Measurements from ENCODE around the gene ANKRD13B. TPM values are rescaled to one million over a fixed set of nuclear protein-coding genes. Genes with fewer than 3 reads are reported as not detected.

The ANKRD13B gene
- total RNA-seq, 1 experiment from 2014 or later, result 45.5 TPM

GRCh38 chr17:29572691-29573557, 20.0 kb upstream of the ANKRD13B start (continued):
- TF ChIP-seq USF2 (CRISPR knock-in tag; IDR thresholded peaks at IDR 0.05), result peak; percentile 73
- no peak for TF ChIP-seq RELA (CRISPR knock-in tag; IDR thresholded peaks at IDR 0.05; ENCODE audit: borderline replicate concordance)
- TF ChIP-seq IRF2 (CRISPR knock-in tag; IDR thresholded peaks at IDR 0.05; ENCODE audit: borderline replicate concordance, low read depth), result no peak; the same call in 1 of the 2 replicates
- no peak for TF ChIP-seq OVOL2 (CRISPR knock-in tag; IDR thresholded peaks at IDR 0.05; ENCODE audit: borderline replicate concordance)
- TF ChIP-seq ZNF138 (CRISPR knock-in tag; conservative IDR thresholded peaks at IDR 0.05), result 0 out of 2 replicates have a peak, but pooled peaks have one; percentile 49
- TF ChIP-seq ZBTB21 (CRISPR knock-in tag; IDR thresholded peaks at IDR 0.05; ENCODE audit: borderline replicate concordance), result peak; percentile 55; the same call in 1 of the 2 replicates
- TF ChIP-seq E2F1 (CRISPR knock-in tag; IDR thresholded peaks at IDR 0.05), result no peak
- no peak for TF ChIP-seq CDX4 (CRISPR knock-in tag; IDR thresholded peaks at IDR 0.05; ENCODE audit: borderline replicate concordance)
- 0 out of 2 replicates have a peak, but pooled peaks have one; percentile 34 for TF ChIP-seq ZNF232 (CRISPR knock-in tag; IDR thresholded peaks at IDR 0.05)
- peak; percentile 63; the same call in 1 of the 2 replicates for TF ChIP-seq HMGXB4 (CRISPR knock-in tag; IDR thresholded peaks at IDR 0.05)
- TF ChIP-seq ZNF263 (CRISPR knock-in tag; IDR thresholded peaks at IDR 0.05; ENCODE audit: low read depth), result no peak
- TF ChIP-seq KAT7 (CRISPR knock-in tag; IDR thresholded peaks at IDR 0.05; ENCODE audit: borderline replicate concordance), result no peak
- TF ChIP-seq TP53 (CRISPR knock-in tag; IDR thresholded peaks at IDR 0.05), result no peak
- no peak for TF ChIP-seq NR2C2 (CRISPR knock-in tag; IDR thresholded peaks at IDR 0.05)

- DNase-seq (ENCODE audit: low spot score) (no peak), ATAC-seq (no peak)
- H3K27ac Mint-ChIP-seq, result no peak overlapping the region
- CTCF ChIA-PET, result interaction anchor here (0.6 to 11.4 kb wide), 9 partner anchors 8 to 428 kb away, joined by 3 to 112 read pairs (median 11); partner anchors contain the start of gene ANKRD13B
- peaks cover 8% of the 10 kb centered on the region; the same call in 1 of the 2 replicates for H3K27me3 Mint-ChIP-seq (ENCODE audit: low read depth)
- POLR2A ChIA-PET, result no interaction called here
- no peaks in the 10 kb centered on the region for H3K9me3 Mint-ChIP-seq
- TF ChIP-seq NFATC4 (CRISPR knock-in tag; IDR thresholded peaks at IDR 0.05) (no peak), ATF6 (CRISPR knock-in tag; IDR thresholded peaks at IDR 0.05) (no peak), ATF3 (CRISPR knock-in tag; conservative IDR thresholded peaks at IDR 0.05) (no peak), ZNF416 (CRISPR knock-in tag; IDR thresholded peaks at IDR 0.05) (no peak), USF1 (CRISPR knock-in tag; IDR thresholded peaks at IDR 0.05) (no peak), ZNF671 (CRISPR knock-in tag; IDR thresholded peaks at IDR 0.05) (no peak), GTF2I (CRISPR knock-in tag; conservative IDR thresholded peaks at IDR 0.05) (no peak), SP1 (CRISPR knock-in tag; conservative IDR thresholded peaks at IDR 0.05) (no peak)
- H3K36me3 Mint-ChIP-seq, result peaks cover 15% of the 10 kb centered on the region; the same call in 1 of the 2 replicates
- peaks cover 10% of the 10 kb centered on the region for H3K4me1 Mint-ChIP-seq
- H3K4me3 Mint-ChIP-seq, result no peak overlapping the region
Observed at GRCh38 chr17:29573558-29573869, 19.4 kb upstream of the ANKRD13B start.

All from WTC11 (cell line).